H9 (cell line): Measurements from ENCODE around the gene SPNS3. TPM values are rescaled to one million over a fixed set of nuclear protein-coding genes. Genes with fewer than 3 reads are reported as not detected.

Experiments used
- DNase-seq: peaks from one replicate; pipeline ENCODE4 v3.0.0-alpha.2; 2017
- H2AFZ ChIP-seq: one replicate; pipeline ENCODE4 v1.6.1; 2013; ENCODE audit warnings: mild to moderate bottlenecking, low read length, control low read depth, moderate library complexity
- H2AK5ac ChIP-seq: 2 replicates; pipeline ENCODE4 v1.6.1; 2013; ENCODE audit warnings: low read length, control low read depth, mixed read lengths; ENCODE audit not compliant: insufficient read length
- H2BK120ac ChIP-seq: one replicate; pipeline ENCODE4 v1.6.1; 2013; ENCODE audit warnings: low read depth, mild to moderate bottlenecking, low read length, control low read depth, inconsistent platforms; ENCODE audit not compliant: poor library complexity, severe bottlenecking
- H2BK12ac ChIP-seq: 2 replicates; pipeline ENCODE4 v1.6.1; 2013; ENCODE audit warnings: low read length, control low read depth, mixed read lengths, low read depth; ENCODE audit not compliant: insufficient read length
- H2BK15ac ChIP-seq: 2 replicates; pipeline ENCODE4 v1.6.1; 2013; ENCODE audit warnings: low read depth, low read length, control low read depth
- H2BK20ac ChIP-seq: one replicate; pipeline ENCODE4 v1.6.1; 2013; ENCODE audit warnings: low read depth, mild to moderate bottlenecking, low read length, control low read depth, inconsistent platforms; ENCODE audit not compliant: poor library complexity, severe bottlenecking
- H2BK5ac ChIP-seq: 2 replicates; pipeline ENCODE4 v1.6.1; 2013; ENCODE audit warnings: low read length, control low read depth, mixed read lengths; ENCODE audit not compliant: insufficient read length
- H3K14ac ChIP-seq: 2 replicates; pipeline ENCODE4 v1.6.1; 2013; ENCODE audit warnings: low read length, control low read depth; ENCODE audit not compliant: insufficient read depth
- H3K18ac ChIP-seq: 2 replicates; pipeline ENCODE4 v1.6.1; 2013; ENCODE audit warnings: low read depth, mild to moderate bottlenecking, mixed read lengths, low read length, control low read depth; ENCODE audit not compliant: insufficient read length
- H3K23ac ChIP-seq: 2 replicates; pipeline ENCODE4 v1.6.1; 2013; ENCODE audit warnings: low read length, control low read depth, mixed read lengths, low read depth; ENCODE audit not compliant: insufficient read length
- H3K23me2 ChIP-seq: 2 replicates; pipeline ENCODE4 v1.6.1; 2013; ENCODE audit warnings: low read depth, mild to moderate bottlenecking, mixed read lengths, low read length, control low read depth; ENCODE audit not compliant: insufficient read length, poor library complexity, severe bottlenecking
- H3K27ac ChIP-seq: 2 replicates; pipeline ENCODE4 v1.5.1; 2013; ENCODE audit warnings: low read length, control low read depth, mixed read lengths, low read depth; ENCODE audit not compliant: insufficient read length
- H3K27me3 ChIP-seq: 2 replicates; pipeline ENCODE4 v1.6.1; 2013; ENCODE audit warnings: low read length, control low read depth, inconsistent platforms; ENCODE audit not compliant: insufficient read depth
- H3K4ac ChIP-seq: 2 replicates; pipeline ENCODE4 v1.6.1; 2013; ENCODE audit warnings: low read depth, mild to moderate bottlenecking, control low read depth, inconsistent platforms, low read length, moderate library complexity
- H3K4me1 ChIP-seq: 2 replicates; pipeline ENCODE4 v1.6.1; 2013; ENCODE audit warnings: low read length, control low read depth, inconsistent platforms; ENCODE audit not compliant: insufficient read depth
- H3K4me2 ChIP-seq: 2 replicates; pipeline ENCODE4 v1.6.1; 2013; ENCODE audit warnings: low read length, control low read depth, mixed read lengths; ENCODE audit not compliant: insufficient read length, insufficient read depth
- H3K56ac ChIP-seq: 2 replicates; pipeline ENCODE4 v1.6.1; 2013; ENCODE audit warnings: low read depth, mild to moderate bottlenecking, mixed read lengths, low read length, control low read depth; ENCODE audit not compliant: insufficient read length
- H3K79me1 ChIP-seq: 2 replicates; pipeline ENCODE4 v1.6.1; 2013; ENCODE audit warnings: low read depth, mild to moderate bottlenecking, moderate library complexity, low read length, control low read depth, inconsistent platforms; ENCODE audit not compliant: insufficient read depth, poor library complexity, severe bottlenecking
- H3K79me2 ChIP-seq: 2 replicates; pipeline ENCODE4 v1.6.1; 2013; ENCODE audit warnings: low read length, control low read depth, inconsistent platforms; ENCODE audit not compliant: insufficient read depth
- H3K9ac ChIP-seq: 2 replicates; pipeline ENCODE4 v1.6.1; 2013; ENCODE audit warnings: low read length, control low read depth, mixed read lengths; ENCODE audit not compliant: insufficient read length; ENCODE audit errors: extremely low read depth
- H3K9me3 ChIP-seq: one replicate; pipeline ENCODE4 v1.6.1; 2013; ENCODE audit warnings: low read depth, low read length, inconsistent platforms; ENCODE audit not compliant: control insufficient read depth
- H3T11ph ChIP-seq: one replicate; pipeline ENCODE4 v1.6.1; 2013; ENCODE audit warnings: mild to moderate bottlenecking, low read length, control low read depth, inconsistent platforms
- H4K20me1 ChIP-seq: one replicate; pipeline ENCODE4 v1.6.1; 2013; ENCODE audit not compliant: control insufficient read depth, insufficient read length, insufficient read depth
- H4K5ac ChIP-seq: 2 replicates; pipeline ENCODE4 v1.6.1; 2013; ENCODE audit warnings: low read depth, mild to moderate bottlenecking, mixed read lengths, low read length, control low read depth; ENCODE audit not compliant: insufficient read length
- H4K8ac ChIP-seq: replicated peaks from 2 replicates; pipeline ENCODE4 v1.6.1; 2013; ENCODE audit warnings: low read length, control low read depth, mixed read lengths, low read depth; ENCODE audit not compliant: insufficient read length
- H4K91ac ChIP-seq: 2 replicates; pipeline ENCODE4 v1.6.1; 2013; ENCODE audit warnings: low read depth, mild to moderate bottlenecking, moderate library complexity, mixed read lengths, low read length, control low read depth; ENCODE audit not compliant: insufficient read length
- H3K27ac Mint-ChIP-seq, 3 experiments: 2 replicates in 2 of 3; 3 replicates in 1 of 3; pipeline ENCODE4 v1.8.0; 2020 to 2021; ENCODE audit warnings: mixed read lengths in 3 of 3, mild to moderate bottlenecking in 1 of 3, moderate library complexity in 1 of 3
- H3K27me3 Mint-ChIP-seq: 2 replicates; pipeline ENCODE4 v1.8.0; 2021; ENCODE audit warnings: low read depth, mild to moderate bottlenecking, moderate library complexity, mixed read lengths
- H3K36me3 Mint-ChIP-seq, 3 experiments: 2 replicates in 2 of 3; 3 replicates in 1 of 3; pipeline ENCODE4 v1.8.0; 2020 to 2021; ENCODE audit warnings: low read depth in 3 of 3, mixed read lengths in 3 of 3; ENCODE audit not compliant: insufficient read depth in 1 of 3
- H3K4me1 Mint-ChIP-seq, 2 experiments: 2 replicates each; pipeline ENCODE4 v1.8.0; 2020; ENCODE audit warnings: mixed read lengths in 2 of 2
- H3K4me3 Mint-ChIP-seq, 2 experiments: 2 replicates in 1 of 2; 3 replicates in 1 of 2; pipeline ENCODE4 v1.8.0; 2020 to 2021; ENCODE audit warnings: mild to moderate bottlenecking in 2 of 2, mixed read lengths in 2 of 2, moderate library complexity in 1 of 2
- H3K9me3 Mint-ChIP-seq, 2 experiments: 2 replicates in 1 of 2; 3 replicates in 1 of 2; pipeline ENCODE4 v1.8.0; 2020; ENCODE audit warnings: mild to moderate bottlenecking in 2 of 2, mixed read lengths in 2 of 2, moderate library complexity in 1 of 2
- WGBS: extraction: QIAGEN DNeasy Blood & Tissue Kit; methylation state at CpG from one replicate; pipeline ENCODE4 v1.1.7; 2013; ENCODE audit warnings: missing lambda C conversion rate, low lambda C conversion rate, mixed read lengths; ENCODE audit not compliant: insufficient read length; ENCODE audit errors: extremely low coverage; 5-methylcytosine and 5-hydroxymethylcytosine counted together
- total RNA-seq: library from RNA; stranded (reverse); gene quantifications from 2 replicates; pipeline ENCODE4 v1.2.1, GENCODE V29; 2021
- TF ChIP-seq, protein P1 (sequence below): fragments of 200-600 bp; sonication (generic); conservative IDR thresholded peaks from 3 replicates; pipeline ENCODE4 v1.8.0; 2021; ENCODE audit warnings: antibody characterized with exemption, mild to moderate bottlenecking

The SPNS3 gene
- total RNA-seq, 1 experiment from 2014 or later: not detected

- Histone ChIP-seq H2AK5ac (no peak overlapping the region), H3K56ac (no peak overlapping the region), H3K79me2 (no peaks in the 10 kb centered on the region), H3K27me3 (no peaks in the 10 kb centered on the region), H3K4me2 (no peak overlapping the region), H2BK20ac (no peak overlapping the region), H2AFZ (no peak overlapping the region), H2BK15ac (no peak overlapping the region), H4K5ac (no peak overlapping the region), H3K27ac (no peak overlapping the region), H2BK120ac (no peak overlapping the region), H3K23ac (no peak overlapping the region), H4K91ac (no peak overlapping the region), H3K14ac (no peak overlapping the region), H2BK5ac (no peak overlapping the region), H4K8ac (no peak overlapping the region), H3K23me2 (peaks cover under 1% of the 10 kb centered on the region), H2BK12ac (no peak overlapping the region), H3K9ac (no peak overlapping the region), H3K79me1 (no peaks in the 10 kb centered on the region), H4K20me1 (no peaks in the 10 kb centered on the region), H3K4me1 (no peaks in the 10 kb centered on the region; the same call in 1 of the 2 replicates), H3K4ac (no peak overlapping the region), H3K9me3 (no peaks in the 10 kb centered on the region), H3T11ph (no peak overlapping the region), H3K18ac (no peak overlapping the region)
- WGBS: no CpG with 5 or more reads among the region's 8 CpGs
- DNase-seq: no peak
- TF ChIP-seq, protein P1, sequence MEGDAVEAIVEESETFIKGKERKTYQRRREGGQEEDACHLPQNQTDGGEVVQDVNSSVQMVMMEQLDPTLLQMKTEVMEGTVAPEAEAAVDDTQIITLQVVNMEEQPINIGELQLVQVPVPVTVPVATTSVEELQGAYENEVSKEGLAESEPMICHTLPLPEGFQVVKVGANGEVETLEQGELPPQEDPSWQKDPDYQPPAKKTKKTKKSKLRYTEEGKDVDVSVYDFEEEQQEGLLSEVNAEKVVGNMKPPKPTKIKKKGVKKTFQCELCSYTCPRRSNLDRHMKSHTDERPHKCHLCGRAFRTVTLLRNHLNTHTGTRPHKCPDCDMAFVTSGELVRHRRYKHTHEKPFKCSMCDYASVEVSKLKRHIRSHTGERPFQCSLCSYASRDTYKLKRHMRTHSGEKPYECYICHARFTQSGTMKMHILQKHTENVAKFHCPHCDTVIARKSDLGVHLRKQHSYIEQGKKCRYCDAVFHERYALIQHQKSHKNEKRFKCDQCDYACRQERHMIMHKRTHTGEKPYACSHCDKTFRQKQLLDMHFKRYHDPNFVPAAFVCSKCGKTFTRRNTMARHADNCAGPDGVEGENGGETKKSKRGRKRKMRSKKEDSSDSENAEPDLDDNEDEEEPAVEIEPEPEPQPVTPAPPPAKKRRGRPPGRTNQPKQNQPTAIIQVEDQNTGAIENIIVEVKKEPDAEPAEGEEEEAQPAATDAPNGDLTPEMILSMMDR: no peak
- Mint-ChIP-seq H3K4me1 (peaks cover 11 to 15% of the 10 kb centered on the region in 2 experiments), H3K9me3 (no peaks in the 10 kb centered on the region), H3K27me3 (no peaks in the 10 kb centered on the region), H3K4me3 (no peak overlapping the region), H3K27ac (peak overlapping the region in 1 of 3 experiments; percentile 94; a peak in 2 of 7 replicates), H3K36me3 (no peaks in the 10 kb centered on the region)
Measured at GRCh38 chr17:4407851-4408250, 25.9 kb upstream of the SPNS3 start.
